ENCODE results near the gene PRKCH.

GRCh38 chr14:61495809-61496208 is 174.4 kb downstream of the PRKCH start:
- TF ChIP-seq POLR2A (IDR thresholded peaks at IDR 0.05) (no peak), CTCF (IDR thresholded peaks at IDR 0.05) (no peak)

Data from breast epithelium (tissue), 3 donors.